ENCODE measurements around the gene PSKH1.

DNA sequence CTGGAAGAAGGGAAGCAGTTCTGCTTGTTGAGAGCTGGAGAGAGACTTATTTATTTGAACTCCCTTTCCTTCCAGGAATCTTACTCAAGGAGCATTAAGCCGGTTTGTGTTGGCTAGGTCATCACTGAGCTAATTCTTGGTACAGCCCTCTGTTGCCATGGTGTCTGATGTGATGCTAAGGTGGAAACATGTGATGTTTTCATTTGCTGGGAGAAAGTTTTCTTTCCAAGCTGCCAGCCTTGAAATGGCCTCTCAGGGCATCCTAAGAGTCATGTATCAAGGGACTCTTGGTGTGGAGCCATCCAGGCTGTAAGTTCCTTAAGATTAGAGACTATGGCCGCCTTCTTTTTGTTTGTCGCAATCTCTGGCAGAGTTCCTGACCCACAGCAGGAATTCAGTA is 4.2 kb downstream of the PSKH1 start:
- TF ChIP-seq ZNF699 (CRISPR knock-in tag; IDR thresholded peaks at IDR 0.05; ENCODE audit: insufficient replicate concordance), result no peak
- TF ChIP-seq ETV6 (IDR thresholded peaks at IDR 0.05; ENCODE audit: borderline replicate concordance in 1 of 2, low read depth in 2 of 2, low read length in 1 of 2), result no peak
- no peak for TF ChIP-seq ETV6 (CRISPR knock-in tag; IDR thresholded peaks at IDR 0.05; ENCODE audit: borderline replicate concordance)
